HL-60 (cell line): ENCODE results near the gene SELENOT.

Experiments
- POLR2AphosphoS5 ChIP-seq: IDR thresholded peaks from 2 replicates; pipeline ENCODE4 v1.6.1; 2012; ENCODE audit warnings: low read depth
- TF ChIP-seq, protein P1 (sequence below): IDR thresholded peaks from one replicate; pipeline ENCODE4 v1.5.1; 2011; ENCODE audit warnings: low read length, control low read depth, inconsistent platforms; ENCODE audit not compliant: insufficient read depth

DNA sequence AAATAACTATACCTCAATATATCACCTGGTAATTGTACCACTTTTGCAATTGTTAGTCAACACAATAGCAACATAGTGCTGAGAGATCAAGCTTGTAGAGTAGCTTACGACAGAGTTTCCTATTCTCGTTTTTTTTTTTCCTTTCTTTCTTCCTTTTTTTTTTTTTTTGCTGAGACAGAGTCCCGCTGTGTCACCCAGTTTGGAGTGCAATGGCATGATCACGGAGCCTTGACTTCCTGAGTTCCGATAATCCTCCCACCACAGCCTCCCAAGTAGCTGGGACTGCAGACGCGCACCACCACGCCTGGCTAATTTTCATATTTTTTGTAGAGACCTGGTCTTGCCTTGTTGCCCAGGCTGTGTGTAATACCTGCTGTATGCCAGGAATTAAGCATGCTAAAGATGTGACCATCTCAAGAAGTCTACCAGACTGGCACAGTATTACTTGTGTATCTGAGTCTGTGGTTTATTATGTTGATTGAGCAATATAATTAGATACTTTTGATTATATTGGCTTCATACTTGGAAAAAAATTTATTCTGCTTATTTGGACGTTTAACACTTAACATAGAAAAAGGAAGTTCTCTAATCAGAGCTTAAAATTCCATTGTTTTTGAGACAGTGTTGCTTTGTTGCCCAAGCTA lies 3.0 kb downstream of the SELENOT start:
- TF ChIP-seq, protein P1, sequence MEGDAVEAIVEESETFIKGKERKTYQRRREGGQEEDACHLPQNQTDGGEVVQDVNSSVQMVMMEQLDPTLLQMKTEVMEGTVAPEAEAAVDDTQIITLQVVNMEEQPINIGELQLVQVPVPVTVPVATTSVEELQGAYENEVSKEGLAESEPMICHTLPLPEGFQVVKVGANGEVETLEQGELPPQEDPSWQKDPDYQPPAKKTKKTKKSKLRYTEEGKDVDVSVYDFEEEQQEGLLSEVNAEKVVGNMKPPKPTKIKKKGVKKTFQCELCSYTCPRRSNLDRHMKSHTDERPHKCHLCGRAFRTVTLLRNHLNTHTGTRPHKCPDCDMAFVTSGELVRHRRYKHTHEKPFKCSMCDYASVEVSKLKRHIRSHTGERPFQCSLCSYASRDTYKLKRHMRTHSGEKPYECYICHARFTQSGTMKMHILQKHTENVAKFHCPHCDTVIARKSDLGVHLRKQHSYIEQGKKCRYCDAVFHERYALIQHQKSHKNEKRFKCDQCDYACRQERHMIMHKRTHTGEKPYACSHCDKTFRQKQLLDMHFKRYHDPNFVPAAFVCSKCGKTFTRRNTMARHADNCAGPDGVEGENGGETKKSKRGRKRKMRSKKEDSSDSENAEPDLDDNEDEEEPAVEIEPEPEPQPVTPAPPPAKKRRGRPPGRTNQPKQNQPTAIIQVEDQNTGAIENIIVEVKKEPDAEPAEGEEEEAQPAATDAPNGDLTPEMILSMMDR, result no peak
- TF ChIP-seq POLR2AphosphoS5, result no peak
